ENCODE measurements around the gene BET1. TPM values are rescaled to one million over a fixed set of nuclear protein-coding genes. Genes with fewer than 3 reads are reported as not detected.

BET1 gene
- total and polyA plus RNA-seq, 9 of the 15 experiments (the other 6 are each of a cell fraction or from before 2014, with no cell fraction given), result 15.8 to 190 (median 37.8) TPM

GRCh38 chr7:94045581-94045980 is 41.4 kb upstream of the BET1 start (continued):
- TF ChIP-seq HLTF (IDR thresholded peaks at IDR 0.05), result no peak
- TF ChIP-seq JUN (IDR thresholded peaks at IDR 0.05; ENCODE audit: borderline replicate concordance, low read depth, low read length), result no peak
- TF ChIP-seq JUN (CRISPR knock-in tag; IDR thresholded peaks at IDR 0.05; ENCODE audit: borderline replicate concordance), result no peak
- TF ChIP-seq ZNF57 (CRISPR knock-in tag; IDR thresholded peaks at IDR 0.05), result no peak
- no peak for TF ChIP-seq ZBTB17 (CRISPR knock-in tag; IDR thresholded peaks at IDR 0.05)
- TF ChIP-seq ZNF766 (CRISPR knock-in tag; conservative IDR thresholded peaks at IDR 0.05), result no peak
- no peak for TF ChIP-seq STAT6 (CRISPR knock-in tag; IDR thresholded peaks at IDR 0.05)

GRCh38 chr7:94044806-94045205 is 40.7 kb upstream of the BET1 start:
- H3K79me2 ChIP-seq (ENCODE audit: control insufficient read depth, insufficient read depth, low read length), result no peaks in the 10 kb centered on the region
- peaks cover 0 to 4% of the 10 kb centered on the region in 2 experiments; a peak in 2 of 5 replicates for H3K27me3 ChIP-seq (ENCODE audit: control insufficient read depth in 2 of 2, insufficient read depth in 2 of 2, low read length in 2 of 2)
- POLR2A ChIA-PET, result no interaction called here
- no peak overlapping the region for H3K9ac ChIP-seq (ENCODE audit: insufficient read depth in 1 of 2, low read depth in 2 of 2, low read length in 2 of 2)
- H3K4me2 ChIP-seq (ENCODE audit: insufficient read depth, low read length), result no peak overlapping the region
- H3K9me1 ChIP-seq (ENCODE audit: control insufficient read depth, insufficient read depth, low read length), result no peaks in the 10 kb centered on the region
- H3K4me1 ChIP-seq (replicated peaks in 1 of 2; ENCODE audit: control insufficient read depth in 2 of 2, insufficient read depth in 2 of 2, low read length in 2 of 2), result no peaks in the 10 kb centered on the region
- CTCF ChIA-PET (ENCODE audit: low intra/inter-chr PET ratio), result no interaction called here
- H3K4me3 ChIP-seq, result no peak overlapping the region
- FAIRE-seq, result no peak
- no peaks in the 10 kb centered on the region for H4K20me1 ChIP-seq (replicated peaks; ENCODE audit: control insufficient read depth, insufficient read depth, low read length)
- ATAC-seq, result no peak
- BruUV-seq (replicated peaks), result no TSS peak
- in situ Hi-C loops (cut with MboI), result no loop called here
- no peak overlapping the region for H2AFZ ChIP-seq (ENCODE audit: low read depth, low read length)
- no peak overlapping the region for H3K27ac ChIP-seq (ENCODE audit: extremely low read depth, low read depth, low read length)
- intact Hi-C loops (cut with micrococcal nuclease), result no loop called here
- no peaks in the 10 kb centered on the region for H3K9me3 ChIP-seq (replicated peaks; ENCODE audit: control insufficient read depth, insufficient read depth, low read depth, low read length)
- DNase-seq (ENCODE audit: extremely low read depth in 1 of 4, low spot score in 3 of 4), result no peak
- H3K36me3 ChIP-seq (ENCODE audit: control insufficient read depth, insufficient read depth, low read length), result no peaks in the 10 kb centered on the region
- no peak for TF ChIP-seq EZH2 (IDR thresholded peaks at IDR 0.05; ENCODE audit: borderline replicate concordance, low read depth, low read length)
- TF ChIP-seq NONO (IDR thresholded peaks at IDR 0.05; ENCODE audit: low read depth in 2 of 2, low read length in 1 of 2), result no peak
- TF ChIP-seq MCM3 (IDR thresholded peaks at IDR 0.05), result no peak
